ENCODE data around the gene LMTK2.

GRCh38 chr7:98222533-98223195 is 116.0 kb downstream of the LMTK2 start:
- TF ChIP-seq TAF1 (IDR thresholded peaks at IDR 0.05; ENCODE audit: borderline replicate concordance, insufficient read depth, low read length) (no peak), SIN3A (IDR thresholded peaks at IDR 0.05; ENCODE audit: borderline replicate concordance, insufficient read depth, low read length) (no peak), POLR2AphosphoS5 (IDR thresholded peaks at IDR 0.05; ENCODE audit: low read depth, low read length) (no peak)
